Measurements from ENCODE around the gene ZC3H4. TPM values are rescaled to one million over a fixed set of nuclear protein-coding genes. Genes with fewer than 3 reads are reported as not detected.
"Not testable (repeated sequence)": the region's sequence is repeated elsewhere in the genome, so short reads cannot be mapped to it uniquely, and the experiment has no call there.

Gene ZC3H4
- polyA plus RNA-seq, 1 donor: 27.4 TPM

GRCh38 chr19:47152205-47152604 is 38.6 kb upstream of the ZC3H4 start:
- 0% methylated on average over 1 of the region's 1 CpG for WGBS (ENCODE audit: insufficient coverage, low lambda C conversion rate)
- Histone ChIP-seq H3K36me3 (ENCODE audit: control insufficient read depth, insufficient read depth, low read length) (peaks cover 43% of the 10 kb centered on the region), H3K9me3 (ENCODE audit: control insufficient read depth, low read depth, low read length) (no peaks in the 10 kb centered on the region), H3K4me3 (ENCODE audit: low read length) (no peak overlapping the region), H3K4me1 (ENCODE audit: control insufficient read depth, insufficient read depth, low read length) (peaks cover 22% of the 10 kb centered on the region), H3K27me3 (ENCODE audit: control insufficient read depth, insufficient read depth, low read length) (no peaks in the 10 kb centered on the region), H3K27ac (ENCODE audit: low read length) (peak overlapping the region; percentile 2)
- DNase-seq: no peak

GRCh38 chr19:47151627-47152026 is 38.1 kb upstream of the ZC3H4 start:
- Histone ChIP-seq H3K4me1 (ENCODE audit: control insufficient read depth, insufficient read depth, low read length) (peaks cover 16% of the 10 kb centered on the region), H3K36me3 (ENCODE audit: control insufficient read depth, insufficient read depth, low read length) (peaks cover 49% of the 10 kb centered on the region), H3K9me3 (ENCODE audit: control insufficient read depth, low read depth, low read length) (no peaks in the 10 kb centered on the region), H3K27me3 (ENCODE audit: control insufficient read depth, insufficient read depth, low read length) (no peaks in the 10 kb centered on the region), H3K4me3 (ENCODE audit: low read length) (no peak overlapping the region), H3K27ac (ENCODE audit: low read length) (peak overlapping the region; percentile 2)
- no CpG with 5 or more reads among the region's 3 CpGs for WGBS (ENCODE audit: insufficient coverage, low lambda C conversion rate)
- DNase-seq: no peak

- no peak for DNase-seq
- no peaks in the 10 kb centered on the region for H3K27me3 ChIP-seq (ENCODE audit: control insufficient read depth, insufficient read depth, low read length)
- H3K9me3 ChIP-seq (ENCODE audit: control insufficient read depth, low read depth, low read length): no peaks in the 10 kb centered on the region
- no CpG with 5 or more reads among the region's 2 CpGs for WGBS (ENCODE audit: insufficient coverage, low lambda C conversion rate)
- no peak overlapping the region for H3K4me3 ChIP-seq (ENCODE audit: low read length)
- no peak overlapping the region for H3K27ac ChIP-seq (ENCODE audit: low read length)
- H3K4me1 ChIP-seq (ENCODE audit: control insufficient read depth, insufficient read depth, low read length): peaks cover 4% of the 10 kb centered on the region
- peaks cover 63% of the 10 kb centered on the region for H3K36me3 ChIP-seq (ENCODE audit: control insufficient read depth, insufficient read depth, low read length)
Measured at GRCh38 chr19:47146920-47147319, 33.3 kb upstream of the ZC3H4 start.

GRCh38 chr19:47145639-47146486 is 32.3 kb upstream of the ZC3H4 start:
- peaks cover 60% of the 10 kb centered on the region for H3K36me3 ChIP-seq (ENCODE audit: control insufficient read depth, insufficient read depth, low read length)
- H3K4me3 ChIP-seq (ENCODE audit: low read length): no peak overlapping the region
- no peaks in the 10 kb centered on the region for H3K4me1 ChIP-seq (ENCODE audit: control insufficient read depth, insufficient read depth, low read length)
- no peak overlapping the region for H3K27ac ChIP-seq (ENCODE audit: low read length)
- DNase-seq: no peak
- no CpG with 5 or more reads among the region's 5 CpGs for WGBS (ENCODE audit: insufficient coverage, low lambda C conversion rate)
- no peaks in the 10 kb centered on the region for H3K27me3 ChIP-seq (ENCODE audit: control insufficient read depth, insufficient read depth, low read length)
- H3K9me3 ChIP-seq (ENCODE audit: control insufficient read depth, low read depth, low read length): no peaks in the 10 kb centered on the region

- no peaks in the 10 kb centered on the region for H3K27me3 ChIP-seq (ENCODE audit: control insufficient read depth, insufficient read depth, low read length)
- H3K4me3 ChIP-seq (ENCODE audit: low read length): no peak overlapping the region
- peaks cover 53% of the 10 kb centered on the region for H3K36me3 ChIP-seq (ENCODE audit: control insufficient read depth, insufficient read depth, low read length)
- no peak overlapping the region for H3K27ac ChIP-seq (ENCODE audit: low read length)
- no CpG with 5 or more reads among the region's 13 CpGs for WGBS (ENCODE audit: insufficient coverage, low lambda C conversion rate)
- DNase-seq: no peak
- no peaks in the 10 kb centered on the region for H3K9me3 ChIP-seq (ENCODE audit: control insufficient read depth, low read depth, low read length)
- no peaks in the 10 kb centered on the region for H3K4me1 ChIP-seq (ENCODE audit: control insufficient read depth, insufficient read depth, low read length)
Measured at GRCh38 chr19:47144630-47145029, 31.1 kb upstream of the ZC3H4 start.

GRCh38 chr19:47143322-47144073 is 29.9 kb upstream of the ZC3H4 start:
- H3K27me3 ChIP-seq (ENCODE audit: control insufficient read depth, insufficient read depth, low read length): no peaks in the 10 kb centered on the region
- H3K27ac ChIP-seq (ENCODE audit: low read length): no peak overlapping the region
- H3K36me3 ChIP-seq (ENCODE audit: control insufficient read depth, insufficient read depth, low read length): peaks cover 51% of the 10 kb centered on the region
- 70% methylated on average over 2 of the region's 11 CpGs for WGBS (ENCODE audit: insufficient coverage, low lambda C conversion rate)
- H3K9me3 ChIP-seq (ENCODE audit: control insufficient read depth, low read depth, low read length): no peaks in the 10 kb centered on the region
- no peak overlapping the region for H3K4me3 ChIP-seq (ENCODE audit: low read length)
- H3K4me1 ChIP-seq (ENCODE audit: control insufficient read depth, insufficient read depth, low read length): no peaks in the 10 kb centered on the region
- DNase-seq: no peak

- no peak overlapping the region for H3K27ac ChIP-seq (ENCODE audit: low read length)
- no peaks in the 10 kb centered on the region for H3K4me1 ChIP-seq (ENCODE audit: control insufficient read depth, insufficient read depth, low read length)
- no peaks in the 10 kb centered on the region for H3K9me3 ChIP-seq (ENCODE audit: control insufficient read depth, low read depth, low read length)
- H3K36me3 ChIP-seq (ENCODE audit: control insufficient read depth, insufficient read depth, low read length): peaks cover 46% of the 10 kb centered on the region
- no peak for DNase-seq
- H3K27me3 ChIP-seq (ENCODE audit: control insufficient read depth, insufficient read depth, low read length): no peaks in the 10 kb centered on the region
- H3K4me3 ChIP-seq (ENCODE audit: low read length): no peak overlapping the region
- 100% methylated on average over 1 of the region's 5 CpGs for WGBS (ENCODE audit: insufficient coverage, low lambda C conversion rate)
Measured at GRCh38 chr19:47142779-47143178, 29.2 kb upstream of the ZC3H4 start.

GRCh38 chr19:47141695-47142094 is 28.1 kb upstream of the ZC3H4 start:
- Histone ChIP-seq H3K9me3 (ENCODE audit: control insufficient read depth, low read depth, low read length) (no peaks in the 10 kb centered on the region), H3K4me3 (ENCODE audit: low read length) (no peak overlapping the region), H3K4me1 (ENCODE audit: control insufficient read depth, insufficient read depth, low read length) (no peaks in the 10 kb centered on the region), H3K27me3 (ENCODE audit: control insufficient read depth, insufficient read depth, low read length) (no peaks in the 10 kb centered on the region), H3K27ac (ENCODE audit: low read length) (no peak overlapping the region), H3K36me3 (ENCODE audit: control insufficient read depth, insufficient read depth, low read length) (peaks cover 39% of the 10 kb centered on the region)
- DNase-seq: no peak

GRCh38 chr19:47141252-47141651 is 27.7 kb upstream of the ZC3H4 start:
- H3K4me3 ChIP-seq (ENCODE audit: low read length); H3K4me1 ChIP-seq (ENCODE audit: control insufficient read depth, insufficient read depth, low read length); H3K9me3 ChIP-seq (ENCODE audit: control insufficient read depth, low read depth, low read length); DNase-seq; H3K27me3 ChIP-seq (ENCODE audit: control insufficient read depth, insufficient read depth, low read length); H3K27ac ChIP-seq (ENCODE audit: low read length): not testable (repeated sequence)
- WGBS (ENCODE audit: insufficient coverage, low lambda C conversion rate): no CpG with 5 or more reads among the region's 7 CpGs
- H3K36me3 ChIP-seq (ENCODE audit: control insufficient read depth, insufficient read depth, low read length): peaks cover 37% of the 10 kb centered on the region

GRCh38 chr19:47135156-47135555 is 21.6 kb upstream of the ZC3H4 start:
- no peaks in the 10 kb centered on the region for H3K27me3 ChIP-seq (ENCODE audit: control insufficient read depth, insufficient read depth, low read length)
- peaks cover 9% of the 10 kb centered on the region for H3K36me3 ChIP-seq (ENCODE audit: control insufficient read depth, insufficient read depth, low read length)
- peaks cover 2% of the 10 kb centered on the region for H3K4me1 ChIP-seq (ENCODE audit: control insufficient read depth, insufficient read depth, low read length)
- no peaks in the 10 kb centered on the region for H3K9me3 ChIP-seq (ENCODE audit: control insufficient read depth, low read depth, low read length)
- H3K4me3 ChIP-seq (ENCODE audit: low read length): no peak overlapping the region
- WGBS (ENCODE audit: insufficient coverage, low lambda C conversion rate): 60% methylated on average over 1 of the region's 3 CpGs
- no peak for DNase-seq
- H3K27ac ChIP-seq (ENCODE audit: low read length): no peak overlapping the region
